ENCODE results near the gene RNFT2. TPM values are rescaled to one million over a fixed set of nuclear protein-coding genes. Genes with fewer than 3 reads are reported as not detected.

Gene RNFT2
- total RNA-seq, 1 donor from 2014 or later: 1.0 TPM

DNA sequence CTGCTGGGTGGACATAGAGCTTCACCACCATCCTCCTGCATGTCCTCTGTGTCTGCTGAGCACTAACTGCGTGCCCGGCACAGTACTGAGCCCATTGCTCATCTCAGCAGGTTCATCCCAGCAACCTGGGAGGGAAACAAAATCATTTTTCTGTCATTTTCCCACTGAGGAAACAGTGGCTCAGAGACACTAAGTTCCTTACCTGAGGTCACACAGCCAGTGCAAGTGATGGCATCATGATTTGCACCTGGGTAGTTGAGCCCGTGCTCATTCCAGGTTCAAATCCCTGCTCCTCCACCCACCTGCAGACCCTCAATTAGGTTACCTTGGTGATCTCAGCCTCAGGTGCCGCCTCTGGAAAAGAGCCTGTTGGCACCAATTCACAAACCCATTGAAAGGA lies 23.4 kb downstream of the RNFT2 start:
- Histone ChIP-seq H3K4me3 (ENCODE audit: low read length in 3 of 3) (no peak overlapping the region), H3K27me3 (ENCODE audit: control insufficient read depth in 3 of 3, insufficient read depth in 3 of 3, low read length in 3 of 3) (no peaks in the 10 kb centered on the region), H3K36me3 (ENCODE audit: control insufficient read depth in 3 of 3, insufficient read depth in 3 of 3, low read length in 3 of 3) (no peaks in the 10 kb centered on the region), H3K27ac (ENCODE audit: low read depth, low read length) (no peak overlapping the region), H3K9ac (ENCODE audit: low read depth in 1 of 3, low read length in 3 of 3) (no peak overlapping the region), H3K9me3 (ENCODE audit: control insufficient read depth in 3 of 3, low read length in 3 of 3) (no peaks in the 10 kb centered on the region), H3K4me1 (ENCODE audit: control insufficient read depth in 3 of 3, insufficient read depth in 3 of 3, low read length in 3 of 3) (no peaks in the 10 kb centered on the region)

DNA sequence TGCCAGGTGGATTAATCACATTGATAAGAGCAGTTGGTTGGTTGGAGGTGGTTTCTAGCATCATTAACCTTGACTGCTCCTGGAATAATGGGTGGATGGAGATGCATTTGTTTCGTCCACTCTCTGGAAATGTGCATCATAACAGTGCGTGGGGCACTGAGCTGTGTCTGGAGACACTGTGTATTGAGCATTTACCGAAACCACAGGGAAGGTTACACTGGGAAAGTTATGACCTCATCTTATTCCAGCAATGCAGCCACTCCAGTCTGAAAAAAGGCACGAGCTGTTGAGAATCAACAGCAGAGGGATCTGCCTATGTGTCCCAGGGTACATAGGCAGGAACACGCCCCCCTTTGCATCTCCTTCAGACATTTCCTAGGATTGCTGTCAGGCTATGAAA lies 27.2 kb downstream of the RNFT2 start:
- no peaks in the 10 kb centered on the region for H3K4me1 ChIP-seq (ENCODE audit: control insufficient read depth in 3 of 3, insufficient read depth in 3 of 3, low read length in 3 of 3)
- H3K9ac ChIP-seq (ENCODE audit: low read depth in 1 of 3, low read length in 3 of 3): no peak overlapping the region
- no peaks in the 10 kb centered on the region for H3K9me3 ChIP-seq (ENCODE audit: control insufficient read depth in 3 of 3, low read length in 3 of 3)
- no peaks in the 10 kb centered on the region for H3K36me3 ChIP-seq (ENCODE audit: control insufficient read depth in 3 of 3, insufficient read depth in 3 of 3, low read length in 3 of 3)
- H3K27ac ChIP-seq (ENCODE audit: low read depth, low read length): no peak overlapping the region
- no peaks in the 10 kb centered on the region for H3K27me3 ChIP-seq (ENCODE audit: control insufficient read depth in 3 of 3, insufficient read depth in 3 of 3, low read length in 3 of 3)
- no peak overlapping the region for H3K4me3 ChIP-seq (ENCODE audit: low read length in 3 of 3)

DNA sequence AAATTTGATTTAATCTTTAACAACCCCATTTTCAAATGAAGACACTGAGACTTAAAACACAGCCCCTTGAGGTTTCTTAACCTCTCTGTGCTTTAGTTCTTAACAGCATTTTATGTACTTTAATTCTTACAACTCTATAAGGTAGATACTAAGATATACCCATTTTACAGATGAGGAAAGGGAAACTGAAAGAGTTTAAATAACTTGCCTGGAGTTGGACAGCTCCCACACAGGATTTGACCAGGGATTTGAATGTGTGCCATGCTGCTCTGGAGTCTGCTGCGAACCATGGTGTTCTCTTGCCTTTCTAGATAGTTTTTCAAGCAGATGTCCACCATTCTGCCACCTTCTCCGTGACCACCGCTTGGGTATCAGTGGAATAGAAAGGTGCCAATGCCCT lies 28.2 kb downstream of the RNFT2 start:
- no peak overlapping the region for H3K27ac ChIP-seq (ENCODE audit: low read depth, low read length)
- H3K9ac ChIP-seq (ENCODE audit: low read depth in 1 of 3, low read length in 3 of 3): no peak overlapping the region

DNA sequence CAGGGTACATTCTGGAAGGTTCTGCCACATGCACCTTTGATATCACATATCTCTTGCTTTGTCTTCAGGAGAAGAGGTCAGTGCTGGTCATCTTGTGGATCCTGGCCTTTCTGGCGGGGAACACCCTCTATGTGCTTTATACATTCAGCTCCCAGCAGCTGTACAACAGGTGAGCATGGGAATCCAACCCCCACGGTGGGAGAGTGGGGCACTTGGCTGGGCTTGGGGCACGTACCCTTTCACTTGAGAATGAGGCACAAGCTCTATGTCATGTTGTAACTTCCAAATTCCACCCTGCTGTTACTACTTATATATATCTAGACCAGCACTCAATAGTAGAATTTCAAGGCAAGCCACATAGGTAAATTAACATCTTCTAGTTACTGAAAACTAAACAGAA lies 28.6 kb downstream of the RNFT2 start:
- no peaks in the 10 kb centered on the region for H3K9me3 ChIP-seq (ENCODE audit: control insufficient read depth in 3 of 3, low read length in 3 of 3)
- no peaks in the 10 kb centered on the region for H3K27me3 ChIP-seq (ENCODE audit: control insufficient read depth in 3 of 3, insufficient read depth in 3 of 3, low read length in 3 of 3)
- H3K4me3 ChIP-seq (ENCODE audit: low read length in 3 of 3): no peak overlapping the region
- no peak overlapping the region for H3K9ac ChIP-seq (ENCODE audit: low read depth in 1 of 3, low read length in 3 of 3)
- H3K36me3 ChIP-seq (ENCODE audit: control insufficient read depth in 3 of 3, insufficient read depth in 3 of 3, low read length in 3 of 3): no peaks in the 10 kb centered on the region
- H3K27ac ChIP-seq (ENCODE audit: low read depth, low read length): no peak overlapping the region
- H3K4me1 ChIP-seq (ENCODE audit: control insufficient read depth in 3 of 3, insufficient read depth in 3 of 3, low read length in 3 of 3): no peaks in the 10 kb centered on the region

More for the DNA sequence above, 28.2 kb downstream of the RNFT2 start:
- Histone ChIP-seq H3K27me3 (ENCODE audit: control insufficient read depth in 3 of 3, insufficient read depth in 3 of 3, low read length in 3 of 3) (no peaks in the 10 kb centered on the region), H3K36me3 (ENCODE audit: control insufficient read depth in 3 of 3, insufficient read depth in 3 of 3, low read length in 3 of 3) (no peaks in the 10 kb centered on the region), H3K4me3 (ENCODE audit: low read length in 3 of 3) (no peak overlapping the region), H3K9me3 (ENCODE audit: control insufficient read depth in 3 of 3, low read length in 3 of 3) (no peaks in the 10 kb centered on the region), H3K4me1 (ENCODE audit: control insufficient read depth in 3 of 3, insufficient read depth in 3 of 3, low read length in 3 of 3) (no peaks in the 10 kb centered on the region)

DNA sequence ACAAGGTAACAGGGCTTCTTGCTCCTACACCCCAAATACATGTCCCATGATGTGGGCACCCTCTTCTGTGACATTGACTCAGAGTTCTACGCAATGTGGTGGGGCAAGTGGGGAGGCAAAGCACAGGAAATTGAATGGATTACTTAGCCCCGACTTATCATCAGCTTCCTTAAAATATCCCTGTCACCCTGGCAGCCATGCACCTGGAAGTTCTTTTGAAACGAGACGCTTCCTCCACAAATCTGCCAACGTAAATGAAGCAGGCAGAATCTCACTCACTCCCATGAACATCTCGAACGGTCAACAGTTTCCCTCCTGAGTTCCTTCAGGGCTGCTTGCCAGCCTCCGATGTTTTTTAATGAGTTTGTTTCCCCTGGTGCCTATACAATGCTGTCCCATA lies 33.5 kb downstream of the RNFT2 start:
- Histone ChIP-seq H3K27me3 (ENCODE audit: control insufficient read depth in 3 of 3, insufficient read depth in 3 of 3, low read length in 3 of 3) (no peaks in the 10 kb centered on the region), H3K4me3 (ENCODE audit: low read length in 3 of 3) (no peak overlapping the region), H3K27ac (ENCODE audit: low read depth, low read length) (no peak overlapping the region), H3K9me3 (ENCODE audit: control insufficient read depth in 3 of 3, low read length in 3 of 3) (no peaks in the 10 kb centered on the region), H3K4me1 (ENCODE audit: control insufficient read depth in 3 of 3, insufficient read depth in 3 of 3, low read length in 3 of 3) (no peaks in the 10 kb centered on the region), H3K9ac (ENCODE audit: low read depth in 1 of 3, low read length in 3 of 3) (no peak overlapping the region), H3K36me3 (ENCODE audit: control insufficient read depth in 3 of 3, insufficient read depth in 3 of 3, low read length in 3 of 3) (no peaks in the 10 kb centered on the region)

DNA sequence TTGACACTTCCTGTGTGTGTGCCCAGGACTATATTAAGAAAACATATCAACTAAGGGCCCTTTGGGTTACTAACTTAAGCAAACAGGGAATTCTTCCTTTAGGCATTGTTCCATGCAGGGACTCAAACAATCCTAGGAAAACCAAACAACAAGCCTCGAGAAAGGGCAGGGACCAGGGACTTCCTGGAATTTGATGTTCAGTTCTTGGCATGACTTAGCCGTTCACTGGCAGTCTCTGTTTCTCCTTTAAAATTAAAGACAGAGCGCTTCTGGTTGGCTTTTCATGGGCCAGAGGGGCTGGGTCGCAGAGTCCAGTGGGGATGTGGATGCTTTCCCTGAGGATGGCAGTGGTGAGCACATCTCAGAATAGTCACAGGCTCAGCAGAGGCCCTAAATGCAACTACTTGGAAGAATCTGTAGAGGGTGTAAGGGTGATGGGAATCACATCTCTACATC lies 35.2 kb downstream of the RNFT2 start:
- H3K27ac ChIP-seq (ENCODE audit: low read depth, low read length): no peak overlapping the region
- H3K27me3 ChIP-seq (ENCODE audit: control insufficient read depth in 3 of 3, insufficient read depth in 3 of 3, low read length in 3 of 3): no peaks in the 10 kb centered on the region
- H3K9me3 ChIP-seq (ENCODE audit: control insufficient read depth in 3 of 3, low read length in 3 of 3): no peaks in the 10 kb centered on the region
- no peaks in the 10 kb centered on the region for H3K4me1 ChIP-seq (ENCODE audit: control insufficient read depth in 3 of 3, insufficient read depth in 3 of 3, low read length in 3 of 3)
- no peaks in the 10 kb centered on the region for H3K36me3 ChIP-seq (ENCODE audit: control insufficient read depth in 3 of 3, insufficient read depth in 3 of 3, low read length in 3 of 3)
- no peak overlapping the region for H3K4me3 ChIP-seq (ENCODE audit: low read length in 3 of 3)
- no peak overlapping the region for H3K9ac ChIP-seq (ENCODE audit: low read depth in 1 of 3, low read length in 3 of 3)

DNA sequence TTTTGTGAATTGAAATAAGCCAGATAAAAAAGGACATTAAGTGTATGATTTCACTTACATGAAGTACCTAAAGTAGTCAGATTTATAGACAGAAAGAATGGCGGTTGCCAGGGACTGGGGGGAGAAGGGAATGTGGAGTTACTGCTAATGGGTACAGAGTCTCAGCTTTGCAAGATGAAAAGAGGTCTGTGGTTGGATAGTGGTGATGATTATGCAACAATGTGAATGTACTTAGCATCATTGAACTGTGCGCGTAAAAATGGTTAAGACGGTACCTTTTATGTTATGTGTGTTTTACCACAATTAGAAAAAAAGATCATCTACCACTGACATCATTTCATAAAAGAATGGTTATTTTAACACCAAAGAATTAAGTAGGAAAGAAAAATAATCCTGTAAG lies 35.9 kb downstream of the RNFT2 start:
- Histone ChIP-seq H3K36me3 (ENCODE audit: control insufficient read depth in 3 of 3, insufficient read depth in 3 of 3, low read length in 3 of 3) (no peaks in the 10 kb centered on the region), H3K27ac (ENCODE audit: low read depth, low read length) (no peak overlapping the region), H3K9me3 (ENCODE audit: control insufficient read depth in 3 of 3, low read length in 3 of 3) (no peaks in the 10 kb centered on the region), H3K9ac (ENCODE audit: low read depth in 1 of 3, low read length in 3 of 3) (no peak overlapping the region), H3K27me3 (ENCODE audit: control insufficient read depth in 3 of 3, insufficient read depth in 3 of 3, low read length in 3 of 3) (no peaks in the 10 kb centered on the region), H3K4me1 (ENCODE audit: control insufficient read depth in 3 of 3, insufficient read depth in 3 of 3, low read length in 3 of 3) (no peaks in the 10 kb centered on the region), H3K4me3 (ENCODE audit: low read length in 3 of 3) (no peak overlapping the region)

DNA sequence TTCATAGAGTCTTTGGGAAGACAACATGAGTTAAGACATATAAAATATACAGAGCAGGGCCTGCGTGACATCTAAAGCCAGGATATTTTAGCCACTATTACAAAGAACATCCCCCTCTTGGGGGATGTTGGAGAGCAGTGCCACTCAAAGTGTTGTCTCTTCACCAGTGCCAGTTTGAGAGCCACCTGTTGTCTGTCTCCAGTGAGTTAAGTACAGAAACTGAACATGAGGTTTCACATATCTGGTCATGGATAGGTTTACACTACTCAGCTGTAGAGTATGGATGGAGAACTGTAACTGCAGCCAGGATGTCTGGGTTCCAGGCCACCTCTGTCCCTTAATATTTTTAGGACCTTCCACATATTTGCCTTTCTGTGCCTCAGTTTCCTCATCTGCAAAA lies 39.1 kb downstream of the RNFT2 start:
- Histone ChIP-seq H3K9ac (ENCODE audit: low read depth in 1 of 3, low read length in 3 of 3) (no peak overlapping the region), H3K4me1 (ENCODE audit: control insufficient read depth in 3 of 3, insufficient read depth in 3 of 3, low read length in 3 of 3) (no peaks in the 10 kb centered on the region), H3K27me3 (ENCODE audit: control insufficient read depth in 3 of 3, insufficient read depth in 3 of 3, low read length in 3 of 3) (no peaks in the 10 kb centered on the region), H3K36me3 (ENCODE audit: control insufficient read depth in 3 of 3, insufficient read depth in 3 of 3, low read length in 3 of 3) (no peaks in the 10 kb centered on the region), H3K4me3 (ENCODE audit: low read length in 3 of 3) (no peak overlapping the region), H3K27ac (ENCODE audit: low read depth, low read length) (no peak overlapping the region), H3K9me3 (ENCODE audit: control insufficient read depth in 3 of 3, low read length in 3 of 3) (no peaks in the 10 kb centered on the region)

DNA sequence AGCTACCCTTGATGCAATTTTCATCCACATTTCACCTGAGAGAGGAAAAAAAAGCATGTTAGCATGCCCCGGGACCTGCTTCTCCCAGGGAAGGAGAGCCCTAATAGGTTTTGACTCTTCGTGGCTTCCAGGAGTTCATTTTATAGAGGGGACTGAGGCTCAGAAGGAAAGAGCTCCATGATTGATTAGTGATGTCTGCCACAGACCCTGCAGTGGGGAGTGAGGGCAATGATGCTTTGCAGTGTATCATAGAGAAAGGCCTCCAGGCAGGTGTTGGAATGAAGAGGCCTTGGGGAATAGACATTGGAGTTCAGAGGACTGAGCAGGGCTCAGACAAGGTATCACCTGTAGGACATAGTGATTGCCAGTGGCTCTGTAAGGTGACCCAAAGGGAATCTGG lies 41.5 kb downstream of the RNFT2 start:
- Histone ChIP-seq H3K4me1 (ENCODE audit: control insufficient read depth in 3 of 3, insufficient read depth in 3 of 3, low read length in 3 of 3) (no peaks in the 10 kb centered on the region), H3K27me3 (ENCODE audit: control insufficient read depth in 3 of 3, insufficient read depth in 3 of 3, low read length in 3 of 3) (no peaks in the 10 kb centered on the region), H3K27ac (ENCODE audit: low read depth, low read length) (no peak overlapping the region), H3K9me3 (ENCODE audit: control insufficient read depth in 3 of 3, low read length in 3 of 3) (no peaks in the 10 kb centered on the region), H3K4me3 (ENCODE audit: low read length in 3 of 3) (no peak overlapping the region), H3K36me3 (ENCODE audit: control insufficient read depth in 3 of 3, insufficient read depth in 3 of 3, low read length in 3 of 3) (no peaks in the 10 kb centered on the region), H3K9ac (ENCODE audit: low read depth in 1 of 3, low read length in 3 of 3) (no peak overlapping the region)

DNA sequence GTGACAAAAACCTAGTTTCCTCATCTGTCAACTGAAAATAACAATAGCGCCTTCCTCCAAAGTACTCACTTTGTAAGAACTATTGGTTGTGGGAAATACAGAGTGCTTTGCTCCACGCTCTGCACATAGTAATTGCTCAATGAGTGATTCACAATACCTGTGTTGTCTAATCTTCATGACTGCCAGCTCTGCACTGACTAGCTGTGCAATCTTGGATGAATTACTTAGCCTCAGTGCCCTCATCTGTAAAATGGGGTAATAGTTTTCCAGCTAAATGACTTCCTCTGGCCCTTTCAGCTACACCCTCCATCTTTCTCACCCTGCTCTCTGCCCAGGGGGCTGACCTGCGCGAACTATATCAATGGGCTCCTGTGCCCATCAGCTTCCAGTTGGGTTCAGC lies 42.8 kb downstream of the RNFT2 start:
- no peak overlapping the region for H3K9ac ChIP-seq (ENCODE audit: low read depth in 1 of 3, low read length in 3 of 3)
- no peak overlapping the region for H3K27ac ChIP-seq (ENCODE audit: low read depth, low read length)
- no peaks in the 10 kb centered on the region for H3K27me3 ChIP-seq (ENCODE audit: control insufficient read depth in 3 of 3, insufficient read depth in 3 of 3, low read length in 3 of 3)
- no peaks in the 10 kb centered on the region for H3K36me3 ChIP-seq (ENCODE audit: control insufficient read depth in 3 of 3, insufficient read depth in 3 of 3, low read length in 3 of 3)
- no peak overlapping the region for H3K4me3 ChIP-seq (ENCODE audit: low read length in 3 of 3)
- no peaks in the 10 kb centered on the region for H3K9me3 ChIP-seq (ENCODE audit: control insufficient read depth in 3 of 3, low read length in 3 of 3)
- H3K4me1 ChIP-seq (ENCODE audit: control insufficient read depth in 3 of 3, insufficient read depth in 3 of 3, low read length in 3 of 3): no peaks in the 10 kb centered on the region

All from skeletal muscle tissue (tissue), 4 donors.